Heart right ventricle (tissue), 16 donors: ENCODE results near the gene STX2. TPM values are rescaled to one million over a fixed set of nuclear protein-coding genes. Genes with fewer than 3 reads are reported as not detected.

Source experiments
- ATAC-seq, 8 donors: fragments of 200-7000 bp; cut with Tn5 transposase; one replicate each; pipeline ENCODE4 v1.9.1; 2020; ENCODE audit warnings: mild to moderate bottlenecking in 8 of 8, moderate library complexity in 8 of 8, moderate number of reproducible peaks in 1 of 8
- DNase-seq, 2 donors: peaks; one replicate each; pipeline ENCODE4 v3.0.0-alpha.2; 2020
- H3K27ac ChIP-seq, 10 donors: fragments of 200-600 bp; sonication (generic) in 2 of 10; one replicate each; pipeline versions ENCODE4 v1.5.0 to v1.8.0; 2020 to 2022; ENCODE audit warnings: mild to moderate bottlenecking in 3 of 10
- H3K27me3 ChIP-seq, 7 donors: fragments of 200-600 bp; one replicate each; pipeline ENCODE4 v1.8.0; 2021 to 2022; ENCODE audit warnings: mild to moderate bottlenecking in 2 of 7
- H3K36me3 ChIP-seq, 9 donors: fragments of 200-600 bp; sonication (generic) in 1 of 9; one replicate each; pipeline versions ENCODE4 v1.5.0 to v1.8.0; 2020 to 2022; ENCODE audit warnings: mild to moderate bottlenecking in 2 of 9
- H3K4me1 ChIP-seq, 9 donors: fragments of 200-600 bp; sonication (generic) in 1 of 9; one replicate each; pipeline versions ENCODE4 v1.5.0 to v1.8.0; 2020 to 2022; ENCODE audit warnings: mild to moderate bottlenecking in 4 of 9
- H3K4me3 ChIP-seq, 10 donors: fragments of 200-600 bp; sonication (generic) in 2 of 10; one replicate each; pipeline versions ENCODE4 v1.5.0 to v1.8.0; 2020 to 2022; ENCODE audit warnings: mild to moderate bottlenecking in 7 of 10, moderate library complexity in 2 of 10
- H3K9me3 ChIP-seq, 11 donors: fragments of 200-600 bp in 10 of 11; sonication (generic) in 2 of 11; one replicate each; pipeline versions ENCODE4 v1.5.0 to v1.8.0; 2013 to 2022; ENCODE audit warnings: mild to moderate bottlenecking in 2 of 11, control low read depth in 1 of 11, moderate library complexity in 1 of 11
- WGBS, 2 donors: extraction: QIAGEN DNeasy Blood & Tissue Kit; methylation state at CpG; one replicate each; pipeline ENCODE4 v1.1.7; 2013; ENCODE audit warnings: inconsistent platforms in 1 of 2; 5-methylcytosine and 5-hydroxymethylcytosine counted together
- intact Hi-C, 10 donors: fragments of 100-400 bp; cut with DNase I; formaldehyde crosslinking; loops; one replicate each; pipeline versions ENCODE4 v1.11.1 to v1.14.2; 2022
- polyA plus RNA-seq, 2 donors: library from polyadenylated mRNA; stranded (reverse); fragments of 200-250 nt; gene quantifications; one replicate each; pipeline ENCODE4 v1.2.3, GENCODE V29; 2013
- total RNA-seq, 10 donors: library from RNA; stranded (reverse); fragmentation: NEBNext Ultra II Directional in 3 of 10; extraction: Animal tissue kit (Norgen Biotek cat#: 25700) in 3 of 10; gene quantifications; one replicate each; pipeline versions ENCODE4 v1.2.1 to v1.2.4, GENCODE V29; 2021 to 2023
- TF ChIP-seq, protein P1 (sequence below), 9 donors: fragments of 200-600 bp; sonication (generic) in 2 of 9; IDR thresholded peaks; one replicate each; pipeline versions ENCODE4 v1.5.0 to v1.8.0; 2021 to 2022; ENCODE audit warnings: antibody characterized with exemption in 9 of 9, mild to moderate bottlenecking in 5 of 9, moderate library complexity in 1 of 9
- donor health status: Arrhythmogenic right ventricular cardiomyopathy.
- donor health status: ischemic (EF 13 %, LVEDD 7.1; RV severe dilation, severe dysfunction).
- donor health status: healthy with polysubstance abuse.
- donor health status: DM: no; HTN: yes; CAD: no.
- donor health status: DM: no; HTN: no; CAD: no.
- donor health status: ischemic (EF 25% LVEDD 6.9; RV normal size, moderate dysfunction).
- donor health status: ischemic (EF 25% LVEDD 5.7; RV mildly dilated, moderate dysfunction).
- donor health status: healthy.
- donor health status: DM: yes; HTN: yes; CAD: no.
- donor health status: Ischemic cardiomyopathy.
- donor health status: ischemic (EF 35%, LVEDD 5.7; RV mildly dilated, moderate dysfunction).
- donor health status: nonischemic (EF 11% LVEDD 7.7; RV severe dilation, severe dysfunction).
- donor health status: DM: yes; HTN: yes; CAD: no.
- donor health status: PGD.
- donor health status: ischemic (EF 29% LVEDD 5.4; RV normal size, mild dysfunction).
- donor health status: nonischemic (EF 23%, LVEDD 6.1; RV moderate dilation, normal function).

The STX2 gene
- total and polyA plus RNA-seq, 12 donors = 6.0 to 17.0 (median 11.6) TPM

DNA sequence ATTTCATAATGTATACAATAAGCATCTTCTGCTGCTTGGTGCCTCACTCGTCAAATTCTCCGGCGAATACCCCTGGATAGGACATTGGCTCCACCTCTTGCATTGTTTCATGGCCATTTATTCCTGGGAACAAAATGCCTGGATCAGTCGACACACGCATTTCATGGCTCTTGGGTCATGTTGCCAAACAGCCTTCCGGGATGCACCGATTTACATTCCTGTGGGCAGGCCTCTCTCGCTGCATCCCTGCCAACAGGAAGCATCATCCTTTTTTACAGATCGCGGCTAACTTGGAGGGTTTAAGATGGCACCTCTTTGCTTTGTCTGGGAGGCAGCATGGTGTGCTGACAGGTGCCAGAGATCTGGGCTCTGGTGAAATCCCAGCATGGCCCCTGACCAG is 90.3 kb downstream of the STX2 start:
- WGBS, 2 donors = 54 to 57% methylated on average over 10 of the region's 10 CpGs
- no peak overlapping the region for H3K27ac ChIP-seq
- intact Hi-C loops = loop anchor here (1.0 to 10.0 kb wide), 7 partner anchors 346 to 704 kb away; no protein-coding TSS in a partner anchor
- H3K4me1 ChIP-seq = peaks cover 0 to 4% (median 0%) of the 10 kb centered on the region in 9 donors
- no peak for ATAC-seq
- no peak overlapping the region for H3K4me3 ChIP-seq
- H3K27me3 ChIP-seq = peaks cover 0 to 68% (median 30%) of the 10 kb centered on the region in 7 donors
- H3K9me3 ChIP-seq = peaks cover 0 to 4% (median 0%) of the 10 kb centered on the region in 11 donors
- no peaks in the 10 kb centered on the region for H3K36me3 ChIP-seq
- no peak for DNase-seq
- TF ChIP-seq, protein P1, sequence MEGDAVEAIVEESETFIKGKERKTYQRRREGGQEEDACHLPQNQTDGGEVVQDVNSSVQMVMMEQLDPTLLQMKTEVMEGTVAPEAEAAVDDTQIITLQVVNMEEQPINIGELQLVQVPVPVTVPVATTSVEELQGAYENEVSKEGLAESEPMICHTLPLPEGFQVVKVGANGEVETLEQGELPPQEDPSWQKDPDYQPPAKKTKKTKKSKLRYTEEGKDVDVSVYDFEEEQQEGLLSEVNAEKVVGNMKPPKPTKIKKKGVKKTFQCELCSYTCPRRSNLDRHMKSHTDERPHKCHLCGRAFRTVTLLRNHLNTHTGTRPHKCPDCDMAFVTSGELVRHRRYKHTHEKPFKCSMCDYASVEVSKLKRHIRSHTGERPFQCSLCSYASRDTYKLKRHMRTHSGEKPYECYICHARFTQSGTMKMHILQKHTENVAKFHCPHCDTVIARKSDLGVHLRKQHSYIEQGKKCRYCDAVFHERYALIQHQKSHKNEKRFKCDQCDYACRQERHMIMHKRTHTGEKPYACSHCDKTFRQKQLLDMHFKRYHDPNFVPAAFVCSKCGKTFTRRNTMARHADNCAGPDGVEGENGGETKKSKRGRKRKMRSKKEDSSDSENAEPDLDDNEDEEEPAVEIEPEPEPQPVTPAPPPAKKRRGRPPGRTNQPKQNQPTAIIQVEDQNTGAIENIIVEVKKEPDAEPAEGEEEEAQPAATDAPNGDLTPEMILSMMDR (IDR thresholded peaks at IDR 0.05) = no peak

DNA sequence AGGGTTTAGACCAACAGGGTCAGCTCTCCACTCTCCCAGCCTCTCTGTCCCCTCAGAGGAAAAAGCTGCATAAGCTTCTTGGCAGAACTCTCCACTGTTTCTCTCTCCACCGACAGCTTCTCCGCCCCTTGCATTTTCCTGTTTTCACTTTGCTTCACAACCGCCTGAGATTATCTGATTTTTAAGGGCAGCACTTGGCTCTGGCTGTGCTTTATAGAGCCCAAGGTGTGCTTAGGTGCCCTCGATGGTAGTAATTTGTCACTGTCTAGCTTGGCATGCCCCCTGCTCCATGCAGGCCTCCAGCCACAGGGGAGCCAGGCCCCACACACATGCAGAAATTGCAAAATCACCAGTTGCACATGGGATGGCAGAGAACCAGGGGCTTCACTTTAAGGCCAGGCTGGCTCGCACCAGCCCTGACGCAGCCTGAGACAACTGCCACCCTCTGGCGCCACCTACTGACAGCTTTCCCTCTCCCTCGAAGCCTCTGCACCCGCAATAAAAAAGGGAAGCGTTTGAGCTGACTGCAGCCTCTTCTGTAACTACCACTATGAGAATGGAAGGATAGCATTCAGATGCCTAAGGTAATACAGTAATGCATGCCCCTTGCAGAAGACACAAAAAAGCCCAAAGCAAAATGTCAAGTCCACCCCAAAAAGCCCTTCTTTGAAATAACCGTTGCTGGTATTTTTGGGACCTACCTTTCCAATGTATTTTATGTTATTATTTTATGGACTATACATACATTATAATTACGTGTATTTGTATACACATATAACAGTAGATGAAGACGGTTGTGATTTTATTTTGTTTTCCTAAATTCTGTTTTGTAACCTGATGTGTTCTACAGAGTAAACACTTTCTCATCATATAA is 90.9 kb downstream of the STX2 start:
- intact Hi-C loops = loop anchor here (1.0 to 10.0 kb wide), 7 partner anchors 345 to 703 kb away; no protein-coding TSS in a partner anchor
- ATAC-seq = peak; percentile 79 to 95 (median 85)
- Histone ChIP-seq H3K9me3 (peaks cover 0 to 8% (median 0%) of the 10 kb centered on the region in 11 donors), H3K27ac (no peak overlapping the region), H3K36me3 (no peaks in the 10 kb centered on the region), H3K27me3 (peaks cover 0 to 61% (median 30%) of the 10 kb centered on the region in 7 donors), H3K4me3 (no peak overlapping the region), H3K4me1 (peaks cover 0 to 4% (median 0%) of the 10 kb centered on the region in 9 donors)
- peak; percentile 75 to 79 for DNase-seq
- TF ChIP-seq, protein P1 (IDR thresholded peaks at IDR 0.05) = peak; percentile 67 to 88 (median 85)
- 10 to 12% methylated on average over 13 of the region's 13 CpGs for WGBS, 2 donors

DNA sequence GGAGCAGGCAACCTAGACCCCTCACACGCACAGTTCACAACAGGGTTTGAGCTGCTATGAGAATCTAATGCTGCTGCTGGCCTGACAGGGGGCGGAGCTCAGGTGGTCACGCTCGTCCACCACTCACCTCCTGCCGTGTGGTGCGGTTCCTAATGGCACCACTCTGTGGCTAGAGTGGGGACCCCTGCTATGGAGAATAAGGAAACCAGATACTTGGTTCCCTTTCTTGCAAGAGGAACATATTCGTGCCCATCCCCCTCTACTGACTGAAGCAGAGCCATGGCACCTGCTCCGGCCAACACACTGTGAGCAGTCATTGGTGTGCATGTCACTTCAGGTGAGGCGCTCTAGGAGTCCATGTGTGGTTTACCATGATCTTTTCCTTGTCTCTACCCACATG is 92.5 kb downstream of the STX2 start:
- H3K27ac ChIP-seq = no peak overlapping the region

GRCh38 chr12:130745921-130746320 is 93.1 kb downstream of the STX2 start:
- 80 to 91% methylated on average over 4 of the region's 4 CpGs for WGBS, 2 donors
- no peak for ATAC-seq
- intact Hi-C loops = loop anchor here in 7 of 10 donors (5.0 to 10.0 kb wide), 3 partner anchors 344 to 701 kb away; no protein-coding TSS in a partner anchor

More for the DNA sequence above, 92.5 kb downstream of the STX2 start:
- 61 to 66% methylated on average over 9 of the region's 9 CpGs for WGBS, 2 donors
- peaks cover 0 to 54% (median 24%) of the 10 kb centered on the region in 7 donors for H3K27me3 ChIP-seq
- TF ChIP-seq, protein P1 (IDR thresholded peaks at IDR 0.05) = no peak
- H3K36me3 ChIP-seq = no peaks in the 10 kb centered on the region
- peaks cover 0 to 4% (median 0%) of the 10 kb centered on the region in 9 donors for H3K4me1 ChIP-seq
- intact Hi-C loops = loop anchor here in 7 of 10 donors (5.0 to 10.0 kb wide), 3 partner anchors 344 to 702 kb away; no protein-coding TSS in a partner anchor
- DNase-seq = no peak
- no peak for ATAC-seq
- no peak overlapping the region for H3K4me3 ChIP-seq
- peaks cover 0 to 8% (median 0%) of the 10 kb centered on the region in 11 donors for H3K9me3 ChIP-seq

More at GRCh38 chr12:130745921-130746320, 93.1 kb downstream of the STX2 start:
- H3K4me3 ChIP-seq = no peak overlapping the region
- no peak overlapping the region for H3K27ac ChIP-seq
- TF ChIP-seq, protein P1 (IDR thresholded peaks at IDR 0.05) = no peak
- H3K36me3 ChIP-seq = no peaks in the 10 kb centered on the region
- peaks cover 0 to 4% (median 0%) of the 10 kb centered on the region in 9 donors for H3K4me1 ChIP-seq
- H3K27me3 ChIP-seq = peaks cover 0 to 49% (median 23%) of the 10 kb centered on the region in 7 donors
- H3K9me3 ChIP-seq = peaks cover 0 to 8% (median 0%) of the 10 kb centered on the region in 11 donors
- no peak for DNase-seq
